IPS DF 4.7 (cell line): ENCODE results near the gene BLTP3B.

Experiments
- DNase-seq: peaks from one replicate; pipeline ENCODE4 v3.0.0-alpha.2; 2013; ENCODE audit warnings: low spot score; ENCODE audit errors: extremely low read depth

The BLTP3B gene

DNA sequence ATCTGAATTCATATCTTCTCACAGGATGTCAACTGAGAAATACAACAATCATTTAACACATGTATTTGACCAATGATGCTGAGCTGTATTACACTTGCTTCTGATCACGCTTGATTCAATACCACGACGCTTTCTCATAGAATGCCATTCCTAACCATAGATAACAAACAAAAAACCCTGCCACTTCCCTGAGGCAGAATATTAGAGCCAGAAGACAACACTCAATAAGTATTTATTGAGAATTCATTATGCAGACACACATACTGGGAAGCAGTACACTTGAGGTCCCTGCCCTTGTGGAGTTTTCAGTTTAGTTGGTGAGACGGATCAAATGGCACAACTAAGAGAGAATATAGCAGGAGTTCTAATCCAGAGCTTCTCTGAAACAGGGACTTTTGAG lies 32.4 kb downstream of the BLTP3B start:
- no peak for DNase-seq

DNA sequence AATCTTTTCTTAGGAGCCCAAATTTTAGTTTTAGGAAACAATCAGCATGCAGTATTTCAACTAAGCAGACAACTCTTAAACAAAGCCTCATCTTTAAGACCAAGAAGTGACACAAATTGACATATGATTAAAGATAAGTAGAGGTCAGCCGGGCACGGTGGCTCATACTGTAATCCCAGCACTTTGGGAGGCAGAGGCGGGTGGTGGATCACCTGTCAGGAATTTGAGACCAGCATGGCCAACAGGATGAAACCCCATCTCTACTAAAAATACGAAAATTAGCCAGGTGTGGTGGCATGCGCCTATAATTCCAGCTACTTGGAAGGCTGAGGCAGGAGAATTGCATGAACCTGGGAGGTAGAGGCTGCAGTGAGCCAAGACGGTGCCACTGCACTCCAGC lies 35.8 kb downstream of the BLTP3B start:
- DNase-seq, result no peak

DNA sequence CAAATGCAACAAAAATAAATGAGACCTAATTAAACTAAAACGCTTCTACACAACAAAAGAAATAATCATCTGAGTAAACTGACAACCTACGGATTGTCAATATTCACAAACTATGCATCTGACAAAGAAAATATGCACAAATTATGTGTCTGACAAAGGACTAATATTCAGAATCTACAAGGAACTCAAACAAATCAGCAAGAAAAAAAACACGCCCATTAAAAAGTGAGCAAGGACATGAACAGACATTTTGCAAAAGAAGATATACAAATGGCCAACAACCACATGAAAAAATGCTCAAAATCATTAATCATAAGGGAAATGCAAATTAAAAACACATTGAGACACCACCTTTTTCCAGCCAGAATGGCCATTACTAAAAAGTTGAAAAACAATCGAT lies 37.0 kb downstream of the BLTP3B start:
- DNase-seq, result no peak

DNA sequence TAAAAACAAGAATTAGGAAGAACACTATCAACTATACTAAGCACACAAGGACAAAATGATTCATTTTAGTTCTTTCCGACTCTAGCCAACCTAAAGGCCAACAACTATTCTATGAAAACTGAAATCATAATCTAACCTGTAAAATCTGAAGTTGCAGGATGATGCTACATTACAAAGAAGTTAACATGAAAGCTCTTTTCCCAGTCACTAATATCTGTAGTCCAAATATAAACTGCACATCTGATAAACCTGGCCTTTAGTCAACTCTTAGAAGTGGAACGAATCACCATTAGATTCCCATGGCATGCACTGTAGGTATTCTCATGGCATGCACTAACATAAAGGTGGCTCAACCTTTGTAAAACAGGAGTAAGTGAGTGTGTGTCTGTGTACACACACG lies 41.7 kb downstream of the BLTP3B start:
- DNase-seq, result no peak
